ENCODE data around the gene SH2B2. TPM values are rescaled to one million over a fixed set of nuclear protein-coding genes. Genes with fewer than 3 reads are reported as not detected.

Gene SH2B2
- total and polyA plus RNA-seq, 2 experiments from 2014 or later: 5.6 to 21.9 TPM

DNA sequence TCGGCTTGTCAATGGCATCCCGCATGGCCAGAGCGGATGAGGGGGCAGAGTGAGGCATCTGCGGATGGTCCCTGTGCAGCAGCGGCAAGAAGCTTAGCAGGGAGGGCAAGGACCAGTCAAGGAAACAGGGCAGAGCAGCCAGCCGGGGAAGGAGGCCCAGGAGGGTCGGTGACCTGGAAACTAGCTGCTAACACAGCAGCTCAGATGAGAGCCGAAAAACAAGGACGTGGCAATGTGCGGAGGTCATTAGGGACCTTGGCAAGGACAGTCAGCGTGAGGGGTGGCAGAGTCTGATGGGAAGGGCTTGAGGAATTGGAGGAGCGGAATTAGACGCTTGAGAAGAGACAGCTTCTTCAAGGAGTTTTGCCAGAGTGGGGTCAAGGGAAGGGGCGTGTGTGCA lies 20.1 kb upstream of the SH2B2 start:
- no peak overlapping the region for H2AFZ ChIP-seq
- H3K9me2 ChIP-seq (ENCODE audit: insufficient read depth): no peaks in the 10 kb centered on the region
- no peak overlapping the region for H3K4me3 ChIP-seq
- Mint-ChIP-seq H3K36me3 (ENCODE audit: low read depth) (no peaks in the 10 kb centered on the region), H3K27ac (no peak overlapping the region), H3K27me3 (ENCODE audit: insufficient read depth, low read depth, poor library complexity) (peaks cover 18% of the 10 kb centered on the region), H3K4me3 (no peak overlapping the region), H3K4me1 (peaks cover 4% of the 10 kb centered on the region; the same call in 2 of the 3 replicates), H3K9me3 (no peaks in the 10 kb centered on the region; the same call in 2 of the 3 replicates)
- H3K4me1 ChIP-seq (ENCODE audit: insufficient read depth): no peaks in the 10 kb centered on the region
- H4K20me1 ChIP-seq (replicated peaks; ENCODE audit: insufficient read depth): no peaks in the 10 kb centered on the region
- ATAC-seq (no peak; the same call in 2 of the 3 replicates), DNase-seq (ENCODE audit: low spot score) (no peak)
- no peaks in the 10 kb centered on the region for H3K27me3 ChIP-seq (ENCODE audit: insufficient read depth)
- no peaks in the 10 kb centered on the region for H3F3A ChIP-seq (replicated peaks; ENCODE audit: low read depth)
- H3K27ac ChIP-seq (ENCODE audit: low read depth): no peak overlapping the region
- no peak for TF ChIP-seq CREB1 (CRISPR knock-in tag; IDR thresholded peaks at IDR 0.05; ENCODE audit: low read depth)
- TF ChIP-seq STAT1 (IDR thresholded peaks at IDR 0.05; ENCODE audit: unreplicated experiment): no peak
- TF ChIP-seq POLR2AphosphoS5 (IDR thresholded peaks at IDR 0.05; ENCODE audit: low read depth): no peak
- TF ChIP-seq ZNF331 (CRISPR knock-in tag; IDR thresholded peaks at IDR 0.05; ENCODE audit: low read depth): no peak
- TF ChIP-seq, protein P1, sequence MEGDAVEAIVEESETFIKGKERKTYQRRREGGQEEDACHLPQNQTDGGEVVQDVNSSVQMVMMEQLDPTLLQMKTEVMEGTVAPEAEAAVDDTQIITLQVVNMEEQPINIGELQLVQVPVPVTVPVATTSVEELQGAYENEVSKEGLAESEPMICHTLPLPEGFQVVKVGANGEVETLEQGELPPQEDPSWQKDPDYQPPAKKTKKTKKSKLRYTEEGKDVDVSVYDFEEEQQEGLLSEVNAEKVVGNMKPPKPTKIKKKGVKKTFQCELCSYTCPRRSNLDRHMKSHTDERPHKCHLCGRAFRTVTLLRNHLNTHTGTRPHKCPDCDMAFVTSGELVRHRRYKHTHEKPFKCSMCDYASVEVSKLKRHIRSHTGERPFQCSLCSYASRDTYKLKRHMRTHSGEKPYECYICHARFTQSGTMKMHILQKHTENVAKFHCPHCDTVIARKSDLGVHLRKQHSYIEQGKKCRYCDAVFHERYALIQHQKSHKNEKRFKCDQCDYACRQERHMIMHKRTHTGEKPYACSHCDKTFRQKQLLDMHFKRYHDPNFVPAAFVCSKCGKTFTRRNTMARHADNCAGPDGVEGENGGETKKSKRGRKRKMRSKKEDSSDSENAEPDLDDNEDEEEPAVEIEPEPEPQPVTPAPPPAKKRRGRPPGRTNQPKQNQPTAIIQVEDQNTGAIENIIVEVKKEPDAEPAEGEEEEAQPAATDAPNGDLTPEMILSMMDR (conservative IDR thresholded peaks at IDR 0.05; ENCODE audit: low read depth in 2 of 2): no peak
- TF ChIP-seq, protein P2, sequence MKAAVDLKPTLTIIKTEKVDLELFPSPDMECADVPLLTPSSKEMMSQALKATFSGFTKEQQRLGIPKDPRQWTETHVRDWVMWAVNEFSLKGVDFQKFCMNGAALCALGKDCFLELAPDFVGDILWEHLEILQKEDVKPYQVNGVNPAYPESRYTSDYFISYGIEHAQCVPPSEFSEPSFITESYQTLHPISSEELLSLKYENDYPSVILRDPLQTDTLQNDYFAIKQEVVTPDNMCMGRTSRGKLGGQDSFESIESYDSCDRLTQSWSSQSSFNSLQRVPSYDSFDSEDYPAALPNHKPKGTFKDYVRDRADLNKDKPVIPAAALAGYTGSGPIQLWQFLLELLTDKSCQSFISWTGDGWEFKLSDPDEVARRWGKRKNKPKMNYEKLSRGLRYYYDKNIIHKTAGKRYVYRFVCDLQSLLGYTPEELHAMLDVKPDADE (IDR thresholded peaks at IDR 0.05): no peak
- no peak for TF ChIP-seq ZNF114 (CRISPR knock-in tag; IDR thresholded peaks at IDR 0.05)
- TF ChIP-seq, protein P3, sequence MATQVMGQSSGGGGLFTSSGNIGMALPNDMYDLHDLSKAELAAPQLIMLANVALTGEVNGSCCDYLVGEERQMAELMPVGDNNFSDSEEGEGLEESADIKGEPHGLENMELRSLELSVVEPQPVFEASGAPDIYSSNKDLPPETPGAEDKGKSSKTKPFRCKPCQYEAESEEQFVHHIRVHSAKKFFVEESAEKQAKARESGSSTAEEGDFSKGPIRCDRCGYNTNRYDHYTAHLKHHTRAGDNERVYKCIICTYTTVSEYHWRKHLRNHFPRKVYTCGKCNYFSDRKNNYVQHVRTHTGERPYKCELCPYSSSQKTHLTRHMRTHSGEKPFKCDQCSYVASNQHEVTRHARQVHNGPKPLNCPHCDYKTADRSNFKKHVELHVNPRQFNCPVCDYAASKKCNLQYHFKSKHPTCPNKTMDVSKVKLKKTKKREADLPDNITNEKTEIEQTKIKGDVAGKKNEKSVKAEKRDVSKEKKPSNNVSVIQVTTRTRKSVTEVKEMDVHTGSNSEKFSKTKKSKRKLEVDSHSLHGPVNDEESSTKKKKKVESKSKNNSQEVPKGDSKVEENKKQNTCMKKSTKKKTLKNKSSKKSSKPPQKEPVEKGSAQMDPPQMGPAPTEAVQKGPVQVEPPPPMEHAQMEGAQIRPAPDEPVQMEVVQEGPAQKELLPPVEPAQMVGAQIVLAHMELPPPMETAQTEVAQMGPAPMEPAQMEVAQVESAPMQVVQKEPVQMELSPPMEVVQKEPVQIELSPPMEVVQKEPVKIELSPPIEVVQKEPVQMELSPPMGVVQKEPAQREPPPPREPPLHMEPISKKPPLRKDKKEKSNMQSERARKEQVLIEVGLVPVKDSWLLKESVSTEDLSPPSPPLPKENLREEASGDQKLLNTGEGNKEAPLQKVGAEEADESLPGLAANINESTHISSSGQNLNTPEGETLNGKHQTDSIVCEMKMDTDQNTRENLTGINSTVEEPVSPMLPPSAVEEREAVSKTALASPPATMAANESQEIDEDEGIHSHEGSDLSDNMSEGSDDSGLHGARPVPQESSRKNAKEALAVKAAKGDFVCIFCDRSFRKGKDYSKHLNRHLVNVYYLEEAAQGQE (IDR thresholded peaks at IDR 0.05; ENCODE audit: unreplicated experiment): no peak
- no peak for TF ChIP-seq NANOG (IDR thresholded peaks at IDR 0.05; ENCODE audit: borderline replicate concordance)
- TF ChIP-seq, protein P4, sequence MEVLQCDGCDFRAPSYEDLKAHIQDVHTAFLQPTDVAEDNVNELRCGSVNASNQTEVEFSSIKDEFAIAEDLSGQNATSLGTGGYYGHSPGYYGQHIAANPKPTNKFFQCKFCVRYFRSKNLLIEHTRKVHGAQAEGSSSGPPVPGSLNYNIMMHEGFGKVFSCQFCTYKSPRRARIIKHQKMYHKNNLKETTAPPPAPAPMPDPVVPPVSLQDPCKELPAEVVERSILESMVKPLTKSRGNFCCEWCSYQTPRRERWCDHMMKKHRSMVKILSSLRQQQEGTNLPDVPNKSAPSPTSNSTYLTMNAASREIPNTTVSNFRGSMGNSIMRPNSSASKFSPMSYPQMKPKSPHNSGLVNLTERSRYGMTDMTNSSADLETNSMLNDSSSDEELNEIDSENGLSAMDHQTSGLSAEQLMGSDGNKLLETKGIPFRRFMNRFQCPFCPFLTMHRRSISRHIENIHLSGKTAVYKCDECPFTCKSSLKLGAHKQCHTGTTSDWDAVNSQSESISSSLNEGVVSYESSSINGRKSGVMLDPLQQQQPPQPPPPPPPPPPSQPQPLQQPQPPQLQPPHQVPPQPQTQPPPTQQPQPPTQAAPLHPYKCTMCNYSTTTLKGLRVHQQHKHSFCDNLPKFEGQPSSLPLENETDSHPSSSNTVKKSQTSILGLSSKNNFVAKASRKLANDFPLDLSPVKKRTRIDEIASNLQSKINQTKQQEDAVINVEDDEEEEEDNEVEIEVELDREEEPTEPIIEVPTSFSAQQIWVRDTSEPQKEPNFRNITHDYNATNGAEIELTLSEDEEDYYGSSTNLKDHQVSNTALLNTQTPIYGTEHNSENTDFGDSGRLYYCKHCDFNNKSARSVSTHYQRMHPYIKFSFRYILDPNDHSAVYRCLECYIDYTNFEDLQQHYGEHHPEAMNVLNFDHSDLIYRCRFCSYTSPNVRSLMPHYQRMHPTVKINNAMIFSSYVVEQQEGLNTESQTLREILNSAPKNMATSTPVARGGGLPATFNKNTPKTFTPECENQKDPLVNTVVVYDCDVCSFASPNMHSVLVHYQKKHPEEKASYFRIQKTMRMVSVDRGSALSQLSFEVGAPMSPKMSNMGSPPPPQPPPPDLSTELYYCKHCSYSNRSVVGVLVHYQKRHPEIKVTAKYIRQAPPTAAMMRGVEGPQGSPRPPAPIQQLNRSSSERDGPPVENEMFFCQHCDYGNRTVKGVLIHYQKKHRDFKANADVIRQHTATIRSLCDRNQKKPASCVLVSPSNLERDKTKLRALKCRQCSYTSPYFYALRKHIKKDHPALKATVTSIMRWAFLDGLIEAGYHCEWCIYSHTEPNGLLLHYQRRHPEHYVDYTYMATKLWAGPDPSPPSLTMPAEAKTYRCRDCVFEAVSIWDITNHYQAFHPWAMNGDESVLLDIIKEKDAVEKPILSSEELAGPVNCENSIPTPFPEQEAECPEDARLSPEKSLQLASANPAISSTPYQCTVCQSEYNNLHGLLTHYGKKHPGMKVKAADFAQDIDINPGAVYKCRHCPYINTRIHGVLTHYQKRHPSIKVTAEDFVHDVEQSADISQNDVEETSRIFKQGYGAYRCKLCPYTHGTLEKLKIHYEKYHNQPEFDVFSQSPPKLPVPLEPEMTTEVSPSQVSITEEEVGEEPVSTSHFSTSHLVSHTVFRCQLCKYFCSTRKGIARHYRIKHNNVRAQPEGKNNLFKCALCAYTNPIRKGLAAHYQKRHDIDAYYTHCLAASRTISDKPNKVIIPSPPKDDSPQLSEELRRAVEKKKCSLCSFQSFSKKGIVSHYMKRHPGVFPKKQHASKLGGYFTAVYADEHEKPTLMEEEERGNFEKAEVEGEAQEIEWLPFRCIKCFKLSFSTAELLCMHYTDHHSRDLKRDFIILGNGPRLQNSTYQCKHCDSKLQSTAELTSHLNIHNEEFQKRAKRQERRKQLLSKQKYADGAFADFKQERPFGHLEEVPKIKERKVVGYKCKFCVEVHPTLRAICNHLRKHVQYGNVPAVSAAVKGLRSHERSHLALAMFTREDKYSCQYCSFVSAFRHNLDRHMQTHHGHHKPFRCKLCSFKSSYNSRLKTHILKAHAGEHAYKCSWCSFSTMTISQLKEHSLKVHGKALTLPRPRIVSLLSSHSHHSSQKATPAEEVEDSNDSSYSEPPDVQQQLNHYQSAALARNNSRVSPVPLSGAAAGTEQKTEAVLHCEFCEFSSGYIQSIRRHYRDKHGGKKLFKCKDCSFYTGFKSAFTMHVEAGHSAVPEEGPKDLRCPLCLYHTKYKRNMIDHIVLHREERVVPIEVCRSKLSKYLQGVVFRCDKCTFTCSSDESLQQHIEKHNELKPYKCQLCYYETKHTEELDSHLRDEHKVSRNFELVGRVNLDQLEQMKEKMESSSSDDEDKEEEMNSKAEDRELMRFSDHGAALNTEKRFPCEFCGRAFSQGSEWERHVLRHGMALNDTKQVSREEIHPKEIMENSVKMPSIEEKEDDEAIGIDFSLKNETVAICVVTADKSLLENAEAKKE (CRISPR knock-in tag; IDR thresholded peaks at IDR 0.05): no peak
- TF ChIP-seq EZH2phosphoT487 (IDR thresholded peaks at IDR 0.05; ENCODE audit: unreplicated experiment): no peak
- H3K36me3 ChIP-seq (ENCODE audit: insufficient read depth): no peaks in the 10 kb centered on the region
- H3K79me2 ChIP-seq (replicated peaks; ENCODE audit: insufficient read depth): no peaks in the 10 kb centered on the region
- no peak overlapping the region for H3K4me2 ChIP-seq

Data from GM23338 (cell line).